SK-N-SH treated with all-trans-retinoic acid at 6 μM for 48 hours (cell line): ENCODE results near the gene HIRA.
A peak's percentile ranks its signal among the peaks of the same experiment; 100 is the strongest.

ENCODE experiments used
- ATAC-seq: fragments of 200-7000 bp; cut with Tn5 transposase; 3 replicates; pipeline ENCODE4 v1.9.1; 2020; ENCODE audit warnings: mild to moderate bottlenecking, moderate library complexity
- ARNTL ChIP-seq: fragments of 450-650 bp; formaldehyde crosslinking; IDR thresholded peaks from 2 replicates; pipeline ENCODE4 v1.5.0; 2020; ENCODE audit warnings: low read depth, mild to moderate bottlenecking, moderate library complexity, borderline replicate concordance
- BACH2 ChIP-seq: fragments of 250-450 bp; sonication (Bioruptor Pico); IDR thresholded peaks from 2 replicates; pipeline ENCODE4 v1.9.0; 2021; ENCODE audit warnings: mild to moderate bottlenecking, borderline replicate concordance
- ESRRG ChIP-seq: fragments of 250-450 bp; sonication (Bioruptor Pico); IDR thresholded peaks from 2 replicates; pipeline ENCODE4 v1.6.1; 2021; ENCODE audit warnings: mild to moderate bottlenecking
- GLIS3 ChIP-seq: fragments of 250-450 bp; sonication (Bioruptor Pico); IDR thresholded peaks from 2 replicates; pipeline ENCODE4 v1.5.0; 2020; ENCODE audit warnings: mild to moderate bottlenecking, moderate library complexity
- ISL1 ChIP-seq: fragments of 250-450 bp; sonication (Bioruptor Pico); IDR thresholded peaks from 2 replicates; pipeline ENCODE4 v2.1.2; 2022; ENCODE audit warnings: mild to moderate bottlenecking, moderate library complexity
- OSR1 ChIP-seq: fragments of 250-450 bp; sonication (Bioruptor Pico); IDR thresholded peaks from 2 replicates; pipeline ENCODE4 v1.8.0; 2022; ENCODE audit warnings: moderate library complexity, mild to moderate bottlenecking, inconsistent platforms
- PPARA ChIP-seq: fragments of 250-450 bp; sonication (Bioruptor Pico); IDR thresholded peaks from 2 replicates; pipeline ENCODE4 v1.5.0; 2020; ENCODE audit warnings: mild to moderate bottlenecking, borderline replicate concordance
- RARB ChIP-seq: fragments of 250-450 bp; sonication (Bioruptor Pico); IDR thresholded peaks from 2 replicates; pipeline ENCODE4 v1.8.0; 2021; ENCODE audit warnings: mild to moderate bottlenecking, moderate library complexity
- SNAI2 ChIP-seq: fragments of 250-450 bp; sonication (Bioruptor Pico); IDR thresholded peaks from 2 replicates; pipeline ENCODE4 v1.5.0; 2020; ENCODE audit warnings: mild to moderate bottlenecking, moderate library complexity
- TCF4 ChIP-seq: fragments of 250-450 bp; sonication (Bioruptor Pico); IDR thresholded peaks from 2 replicates; pipeline ENCODE4 v1.8.0; 2021; ENCODE audit warnings: mild to moderate bottlenecking, moderate library complexity, borderline replicate concordance
- TOX ChIP-seq: fragments of 250-450 bp; sonication (Bioruptor Pico); IDR thresholded peaks from 2 replicates; pipeline ENCODE4 v1.8.0; 2021; ENCODE audit warnings: mild to moderate bottlenecking, moderate library complexity, borderline replicate concordance
- ZC3H10 ChIP-seq: fragments of 250-450 bp; sonication (Bioruptor Pico); IDR thresholded peaks from 2 replicates; pipeline ENCODE4 v1.5.1; 2021; ENCODE audit warnings: mild to moderate bottlenecking, moderate library complexity
- ZFP3 ChIP-seq: fragments of 250-450 bp; sonication (Bioruptor Pico); IDR thresholded peaks from 2 replicates; pipeline ENCODE4 v1.5.0; 2020; ENCODE audit warnings: mild to moderate bottlenecking, moderate library complexity
- ZFP30 ChIP-seq: fragments of 450-650 bp; formaldehyde crosslinking; IDR thresholded peaks from 2 replicates; pipeline ENCODE4 v1.5.0; 2022; ENCODE audit warnings: mild to moderate bottlenecking, moderate library complexity
- ZNF565 ChIP-seq: fragments of 450-650 bp; formaldehyde crosslinking; conservative IDR thresholded peaks from 2 replicates; pipeline ENCODE4 v1.5.0; 2020; ENCODE audit warnings: low read depth, mild to moderate bottlenecking, moderate library complexity
- ZNF70 ChIP-seq: fragments of 450-650 bp; formaldehyde crosslinking; IDR thresholded peaks from 2 replicates; pipeline ENCODE4 v1.5.0; 2020; ENCODE audit warnings: mild to moderate bottlenecking, moderate library complexity
- ZNF8 ChIP-seq: fragments of 450-650 bp; formaldehyde crosslinking; IDR thresholded peaks from 2 replicates; pipeline ENCODE4 v1.5.0; 2020; ENCODE audit warnings: mild to moderate bottlenecking, moderate library complexity
- TF ChIP-seq, protein P1 (sequence below): fragments of 250-450 bp; sonication (Bioruptor Pico); IDR thresholded peaks from 2 replicates; pipeline ENCODE4 v1.5.1; 2021; ENCODE audit warnings: mild to moderate bottlenecking, moderate library complexity
- TF ChIP-seq, protein P2 (sequence below): fragments of 250-450 bp; sonication (Bioruptor Pico); IDR thresholded peaks from 2 replicates; pipeline ENCODE4 v1.5.1; 2020; ENCODE audit warnings: low read depth, mild to moderate bottlenecking, moderate library complexity
- TF ChIP-seq, protein P3 (sequence below): fragments of 250-450 bp; sonication (Bioruptor Pico); IDR thresholded peaks from 2 replicates; pipeline ENCODE4 v1.8.0; 2021; ENCODE audit warnings: low read depth, mild to moderate bottlenecking, moderate library complexity, borderline replicate concordance
- TF ChIP-seq, protein P4 (sequence below): fragments of 250-450 bp; sonication (Bioruptor Pico); IDR thresholded peaks from 2 replicates; pipeline ENCODE4 v1.5.0; 2020; ENCODE audit warnings: mild to moderate bottlenecking, moderate library complexity

HIRA gene

DNA sequence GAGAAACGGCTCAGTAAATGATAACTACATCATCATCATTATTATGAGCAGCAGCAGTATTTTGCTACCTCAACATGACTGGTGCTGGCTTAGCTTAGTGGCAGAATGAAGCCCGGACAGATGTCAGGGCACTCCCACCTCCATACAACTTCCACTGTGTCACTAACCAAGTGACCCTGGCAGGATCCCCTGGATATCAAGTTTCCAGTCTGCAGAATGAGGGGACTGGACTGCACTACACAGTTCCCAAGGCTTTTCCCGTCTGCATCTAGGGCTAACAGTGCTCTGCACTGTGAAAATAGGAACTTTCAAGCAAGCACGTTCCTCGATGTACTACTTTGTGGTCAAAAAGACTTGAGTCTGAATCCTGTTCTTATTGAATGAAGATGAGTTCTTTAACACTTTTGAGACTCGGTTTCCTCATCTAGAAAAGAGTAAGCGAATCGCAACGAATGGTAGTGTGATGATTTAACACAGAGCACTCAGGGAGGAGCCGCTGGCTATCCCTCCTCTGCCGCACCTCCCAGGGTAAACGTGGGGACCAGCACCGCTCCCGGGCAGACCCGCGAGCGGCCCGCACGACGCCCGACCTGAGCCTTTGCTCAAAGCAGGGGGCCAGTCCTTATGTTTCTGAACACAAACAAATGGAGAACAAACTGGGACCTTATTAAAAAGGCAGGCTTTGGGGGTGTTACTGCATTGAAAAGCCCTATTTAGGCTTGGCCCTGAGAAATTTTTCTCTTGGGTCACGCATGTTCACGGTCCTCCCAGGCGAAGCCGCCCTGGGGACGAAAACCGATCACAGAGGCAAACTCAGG is 140.9 kb downstream of the HIRA start:
- TF ChIP-seq SNAI2 (CRISPR knock-in tag) (no peak), ARNTL (no peak), GLIS3 (CRISPR knock-in tag) (no peak), ZNF8 (CRISPR knock-in tag) (no peak)
- TF ChIP-seq, protein P1, sequence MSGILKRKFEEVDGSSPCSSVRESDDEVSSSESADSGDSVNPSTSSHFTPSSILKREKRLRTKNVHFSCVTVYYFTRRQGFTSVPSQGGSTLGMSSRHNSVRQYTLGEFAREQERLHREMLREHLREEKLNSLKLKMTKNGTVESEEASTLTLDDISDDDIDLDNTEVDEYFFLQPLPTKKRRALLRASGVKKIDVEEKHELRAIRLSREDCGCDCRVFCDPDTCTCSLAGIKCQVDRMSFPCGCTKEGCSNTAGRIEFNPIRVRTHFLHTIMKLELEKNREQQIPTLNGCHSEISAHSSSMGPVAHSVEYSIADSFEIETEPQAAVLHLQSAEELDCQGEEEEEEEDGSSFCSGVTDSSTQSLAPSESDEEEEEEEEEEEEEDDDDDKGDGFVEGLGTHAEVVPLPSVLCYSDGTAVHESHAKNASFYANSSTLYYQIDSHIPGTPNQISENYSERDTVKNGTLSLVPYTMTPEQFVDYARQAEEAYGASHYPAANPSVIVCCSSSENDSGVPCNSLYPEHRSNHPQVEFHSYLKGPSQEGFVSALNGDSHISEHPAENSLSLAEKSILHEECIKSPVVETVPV (CRISPR knock-in tag): no peak
- peak; percentile 13; the same call in 2 of the 3 replicates for ATAC-seq

DNA sequence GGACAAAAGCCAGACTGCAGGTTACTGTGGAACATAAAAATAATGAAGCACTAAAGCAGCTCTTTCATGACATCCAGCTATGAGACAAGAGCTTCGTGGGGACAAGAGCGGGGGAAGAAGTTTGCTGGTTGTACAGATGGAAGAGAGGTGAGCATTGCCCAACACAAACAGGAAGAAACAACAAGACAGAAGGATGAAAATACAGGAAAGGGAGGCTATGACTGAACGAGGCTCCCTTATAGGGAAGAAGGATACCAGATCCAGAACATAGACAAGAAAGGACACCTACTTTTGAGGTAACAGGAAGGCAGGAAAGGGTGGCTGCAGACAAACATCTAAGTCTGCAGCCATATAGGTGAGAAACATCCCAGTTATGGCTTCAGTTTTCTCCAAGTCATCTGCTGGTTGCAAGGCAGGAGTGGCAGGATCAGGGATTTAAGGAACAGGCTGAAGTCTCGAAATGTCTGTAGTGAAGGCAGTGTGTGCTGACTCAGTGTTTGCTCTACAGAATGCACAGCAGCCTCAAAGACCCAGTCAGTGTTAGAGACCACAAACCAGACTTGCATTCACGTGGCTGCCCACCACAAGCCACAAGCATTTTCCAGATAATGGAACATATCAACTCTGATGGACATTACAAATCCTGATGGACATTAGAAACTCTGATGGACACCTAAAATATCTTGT is 141.9 kb downstream of the HIRA start:
- ATAC-seq: no peak
- TF ChIP-seq PPARA (CRISPR knock-in tag) (no peak), ESRRG (CRISPR knock-in tag) (no peak), OSR1 (CRISPR knock-in tag) (no peak), ARNTL (no peak), ZNF70 (no peak), TOX (no peak), ZNF8 (CRISPR knock-in tag) (no peak), ZNF565 (CRISPR knock-in tag) (no peak), TCF4 (CRISPR knock-in tag) (no peak), ISL1 (CRISPR knock-in tag) (no peak)
- TF ChIP-seq, protein P2, sequence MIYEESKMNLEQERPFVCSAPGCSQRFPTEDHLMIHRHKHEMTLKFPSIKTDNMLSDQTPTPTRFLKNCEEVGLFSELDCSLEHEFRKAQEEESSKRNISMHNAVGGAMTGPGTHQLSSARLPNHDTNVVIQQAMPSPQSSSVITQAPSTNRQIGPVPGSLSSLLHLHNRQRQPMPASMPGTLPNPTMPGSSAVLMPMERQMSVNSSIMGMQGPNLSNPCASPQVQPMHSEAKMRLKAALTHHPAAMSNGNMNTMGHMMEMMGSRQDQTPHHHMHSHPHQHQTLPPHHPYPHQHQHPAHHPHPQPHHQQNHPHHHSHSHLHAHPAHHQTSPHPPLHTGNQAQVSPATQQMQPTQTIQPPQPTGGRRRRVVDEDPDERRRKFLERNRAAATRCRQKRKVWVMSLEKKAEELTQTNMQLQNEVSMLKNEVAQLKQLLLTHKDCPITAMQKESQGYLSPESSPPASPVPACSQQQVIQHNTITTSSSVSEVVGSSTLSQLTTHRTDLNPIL (CRISPR knock-in tag): no peak
- TF ChIP-seq, protein P3, sequence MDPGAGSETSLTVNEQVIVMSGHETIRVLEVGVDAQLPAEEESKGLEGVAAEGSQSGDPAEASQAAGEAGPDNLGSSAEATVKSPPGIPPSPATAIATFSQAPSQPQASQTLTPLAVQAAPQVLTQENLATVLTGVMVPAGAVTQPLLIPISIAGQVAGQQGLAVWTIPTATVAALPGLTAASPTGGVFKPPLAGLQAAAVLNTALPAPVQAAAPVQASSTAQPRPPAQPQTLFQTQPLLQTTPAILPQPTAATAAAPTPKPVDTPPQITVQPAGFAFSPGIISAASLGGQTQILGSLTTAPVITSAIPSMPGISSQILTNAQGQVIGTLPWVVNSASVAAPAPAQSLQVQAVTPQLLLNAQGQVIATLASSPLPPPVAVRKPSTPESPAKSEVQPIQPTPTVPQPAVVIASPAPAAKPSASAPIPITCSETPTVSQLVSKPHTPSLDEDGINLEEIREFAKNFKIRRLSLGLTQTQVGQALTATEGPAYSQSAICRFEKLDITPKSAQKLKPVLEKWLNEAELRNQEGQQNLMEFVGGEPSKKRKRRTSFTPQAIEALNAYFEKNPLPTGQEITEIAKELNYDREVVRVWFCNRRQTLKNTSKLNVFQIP: no peak

DNA sequence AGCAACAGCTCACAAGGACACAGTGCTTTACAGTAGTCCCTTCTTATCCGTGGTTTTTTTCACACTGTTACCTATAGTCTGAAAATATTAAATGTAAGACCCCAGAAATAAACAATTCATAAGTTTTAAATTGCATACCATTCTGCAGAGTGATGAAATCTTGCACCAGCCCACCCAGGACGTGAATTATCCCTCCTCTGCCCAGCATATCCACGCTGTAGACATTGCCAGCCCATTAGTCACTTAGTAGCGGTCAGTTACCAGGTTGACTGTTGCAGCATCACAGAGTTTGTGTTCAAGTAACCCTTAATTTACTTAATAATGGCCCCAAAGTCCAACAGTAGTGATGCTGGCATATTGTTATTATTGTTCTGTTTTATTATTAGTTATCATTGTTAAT is 143.6 kb downstream of the HIRA start:
- TF ChIP-seq ZFP3 (CRISPR knock-in tag) (no peak), ESRRG (CRISPR knock-in tag) (no peak), OSR1 (CRISPR knock-in tag) (no peak), TCF4 (CRISPR knock-in tag) (no peak), ISL1 (CRISPR knock-in tag) (no peak)
- TF ChIP-seq, protein P1 (CRISPR knock-in tag): no peak
- TF ChIP-seq, all 23 proteins: peak for 0
- ATAC-seq: peak; percentile 53

DNA sequence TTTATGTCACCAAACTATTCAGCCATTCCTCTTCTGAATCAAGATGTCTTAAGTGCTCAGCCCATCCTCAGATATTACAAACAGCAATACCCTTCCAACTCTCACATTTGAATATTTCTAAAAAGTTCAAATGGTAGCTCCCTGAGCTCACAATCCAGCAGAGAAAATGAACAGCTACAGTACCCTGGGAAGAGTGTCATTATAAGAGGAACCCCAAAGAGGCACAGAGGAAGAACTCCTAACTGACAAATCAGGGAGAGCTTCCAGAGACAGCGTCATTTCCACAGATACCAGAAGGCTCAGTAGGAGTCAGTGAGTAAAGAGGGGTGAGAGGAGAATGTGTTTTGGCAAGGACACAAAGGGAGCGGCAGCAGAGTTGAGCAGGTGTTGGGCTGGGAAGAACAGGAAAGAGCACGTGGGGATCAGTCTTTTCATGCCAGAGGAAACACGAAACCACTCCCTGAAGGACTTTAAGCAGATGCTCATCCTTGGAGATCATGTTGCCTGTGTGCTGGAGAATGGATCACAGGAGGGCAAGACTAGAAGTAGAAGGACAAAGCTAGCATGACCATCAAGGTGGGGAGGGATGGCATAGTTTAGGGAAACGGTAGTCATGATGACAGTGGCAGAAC is 144.3 kb downstream of the HIRA start:
- TF ChIP-seq, protein P2 (CRISPR knock-in tag): no peak
- TF ChIP-seq TCF4 (CRISPR knock-in tag) (no peak), RARB (CRISPR knock-in tag) (no peak), TOX (no peak), BACH2 (CRISPR knock-in tag) (no peak), ZFP30 (CRISPR knock-in tag) (no peak), ZC3H10 (CRISPR knock-in tag) (no peak), PPARA (CRISPR knock-in tag) (no peak), ZNF565 (CRISPR knock-in tag) (no peak), ISL1 (CRISPR knock-in tag) (no peak)
- TF ChIP-seq, protein P4, sequence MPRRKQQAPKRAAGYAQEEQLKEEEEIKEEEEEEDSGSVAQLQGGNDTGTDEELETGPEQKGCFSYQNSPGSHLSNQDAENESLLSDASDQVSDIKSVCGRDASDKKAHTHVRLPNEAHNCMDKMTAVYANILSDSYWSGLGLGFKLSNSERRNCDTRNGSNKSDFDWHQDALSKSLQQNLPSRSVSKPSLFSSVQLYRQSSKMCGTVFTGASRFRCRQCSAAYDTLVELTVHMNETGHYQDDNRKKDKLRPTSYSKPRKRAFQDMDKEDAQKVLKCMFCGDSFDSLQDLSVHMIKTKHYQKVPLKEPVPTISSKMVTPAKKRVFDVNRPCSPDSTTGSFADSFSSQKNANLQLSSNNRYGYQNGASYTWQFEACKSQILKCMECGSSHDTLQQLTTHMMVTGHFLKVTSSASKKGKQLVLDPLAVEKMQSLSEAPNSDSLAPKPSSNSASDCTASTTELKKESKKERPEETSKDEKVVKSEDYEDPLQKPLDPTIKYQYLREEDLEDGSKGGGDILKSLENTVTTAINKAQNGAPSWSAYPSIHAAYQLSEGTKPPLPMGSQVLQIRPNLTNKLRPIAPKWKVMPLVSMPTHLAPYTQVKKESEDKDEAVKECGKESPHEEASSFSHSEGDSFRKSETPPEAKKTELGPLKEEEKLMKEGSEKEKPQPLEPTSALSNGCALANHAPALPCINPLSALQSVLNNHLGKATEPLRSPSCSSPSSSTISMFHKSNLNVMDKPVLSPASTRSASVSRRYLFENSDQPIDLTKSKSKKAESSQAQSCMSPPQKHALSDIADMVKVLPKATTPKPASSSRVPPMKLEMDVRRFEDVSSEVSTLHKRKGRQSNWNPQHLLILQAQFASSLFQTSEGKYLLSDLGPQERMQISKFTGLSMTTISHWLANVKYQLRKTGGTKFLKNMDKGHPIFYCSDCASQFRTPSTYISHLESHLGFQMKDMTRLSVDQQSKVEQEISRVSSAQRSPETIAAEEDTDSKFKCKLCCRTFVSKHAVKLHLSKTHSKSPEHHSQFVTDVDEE (CRISPR knock-in tag): no peak
- TF ChIP-seq, protein P1 (CRISPR knock-in tag): no peak
- ATAC-seq: no peak
